WTC11 (cell line): ENCODE measurements around the gene PIK3CA. TPM values are rescaled to one million over a fixed set of nuclear protein-coding genes. Genes with fewer than 3 reads are reported as not detected.

Experiments
- ATAC-seq: fragments of 200-7000 bp; cut with Tn5 transposase; 2 replicates; pipeline ENCODE4 v1.10.0; 2021; ENCODE audit warnings: mild to moderate bottlenecking, moderate library complexity
- CTCF ChIA-PET: fragments of 300-600 bp; sonication (Branson Sonifier 250); formaldehyde crosslinking; loops from one replicate; lab custom pipeline; 2021; ENCODE audit warnings: antibody characterized with exemption; lab: Charles Lee
- POLR2A ChIA-PET: fragments of 350-600 bp; sonication (Branson Sonifier 250); formaldehyde crosslinking; loops from one replicate; lab custom pipeline; 2021; ENCODE audit warnings: antibody characterized with exemption; lab: Charles Lee
- DNase-seq: peaks from one replicate; pipeline ENCODE4 v3.0.0; 2021; ENCODE audit warnings: low spot score
- H3K27ac Mint-ChIP-seq: 2 replicates; pipeline ENCODE4 v1.8.0; 2021; ENCODE audit warnings: mixed read lengths
- H3K27me3 Mint-ChIP-seq: 2 replicates; pipeline ENCODE4 v1.8.0; 2021; ENCODE audit warnings: low read depth, mild to moderate bottlenecking, moderate library complexity, mixed read lengths
- H3K36me3 Mint-ChIP-seq: 2 replicates; pipeline ENCODE4 v1.8.0; 2021; ENCODE audit warnings: mixed read lengths
- H3K4me1 Mint-ChIP-seq: 2 replicates; pipeline ENCODE4 v1.8.0; 2022; ENCODE audit warnings: mixed read lengths
- H3K4me3 Mint-ChIP-seq: 2 replicates; pipeline ENCODE4 v1.8.0; 2021; ENCODE audit warnings: mild to moderate bottlenecking, moderate library complexity, mixed read lengths
- H3K9me3 Mint-ChIP-seq: 2 replicates; pipeline ENCODE4 v1.8.0; 2021; ENCODE audit warnings: mixed read lengths
- AFF4 ChIP-seq: sonication (generic); formaldehyde crosslinking; IDR thresholded peaks from 2 replicates; pipeline ENCODE4 v1.8.1; 2023; ENCODE audit warnings: mild to moderate bottlenecking, missing genetic modification reagents, borderline replicate concordance
- ATF2 ChIP-seq: sonication (generic); formaldehyde crosslinking; IDR thresholded peaks from 2 replicates; pipeline ENCODE4 v1.8.1; 2022; ENCODE audit warnings: low read depth, missing genetic modification reagents, borderline replicate concordance
- CTCF ChIP-seq: fragments of 200-600 bp; IDR thresholded peaks from 2 replicates; pipeline ENCODE4 v1.8.0; 2022; ENCODE audit warnings: antibody characterized with exemption
- ELF4 ChIP-seq: sonication (generic); formaldehyde crosslinking; IDR thresholded peaks from 2 replicates; pipeline ENCODE4 v1.8.1; 2022; ENCODE audit warnings: low read depth, mild to moderate bottlenecking, moderate library complexity, missing genetic modification reagents
- FOXP4 ChIP-seq: sonication (generic); formaldehyde crosslinking; IDR thresholded peaks from 2 replicates; pipeline ENCODE4 v1.8.0; 2022; ENCODE audit warnings: mild to moderate bottlenecking, missing genetic modification reagents
- GTF2I ChIP-seq: fragments of 250-450 bp; sonication (Bioruptor Pico); conservative IDR thresholded peaks from 2 replicates; pipeline ENCODE4 v1.4.0; 2021; ENCODE audit warnings: mild to moderate bottlenecking
- MLX ChIP-seq: sonication (generic); formaldehyde crosslinking; IDR thresholded peaks from 2 replicates; pipeline ENCODE4 v1.8.1; 2023; ENCODE audit warnings: mild to moderate bottlenecking, missing genetic modification reagents, moderate library complexity
- MXD4 ChIP-seq: fragments of 250-450 bp; sonication (Bioruptor Pico); IDR thresholded peaks from 2 replicates; pipeline ENCODE4 v1.8.0; 2021; ENCODE audit warnings: mild to moderate bottlenecking, moderate library complexity, borderline replicate concordance
- MYBL2 ChIP-seq: sonication (generic); formaldehyde crosslinking; IDR thresholded peaks from 2 replicates; pipeline ENCODE4 v1.8.1; 2023; ENCODE audit warnings: mild to moderate bottlenecking, moderate library complexity, missing genetic modification reagents
- NFATC4 ChIP-seq: fragments of 250-450 bp; sonication (Bioruptor Pico); IDR thresholded peaks from 2 replicates; pipeline ENCODE4 v1.9.0; 2021; ENCODE audit warnings: mild to moderate bottlenecking
- TCF7 ChIP-seq: sonication (generic); formaldehyde crosslinking; IDR thresholded peaks from 2 replicates; pipeline ENCODE4 v1.8.0; 2022; ENCODE audit warnings: mild to moderate bottlenecking, low read depth, missing genetic modification reagents, moderate library complexity
- ZNF219 ChIP-seq: sonication (generic); formaldehyde crosslinking; IDR thresholded peaks from 2 replicates; pipeline ENCODE4 v1.8.0; 2023; ENCODE audit warnings: missing genetic modification reagents, mild to moderate bottlenecking, borderline replicate concordance
- ZNF232 ChIP-seq: sonication (generic); formaldehyde crosslinking; IDR thresholded peaks from 2 replicates; pipeline ENCODE4 v1.8.0; 2022; ENCODE audit warnings: mild to moderate bottlenecking, missing genetic modification reagents
- ZNF263 ChIP-seq: sonication (generic); formaldehyde crosslinking; IDR thresholded peaks from 2 replicates; pipeline ENCODE4 v1.8.1; 2022; ENCODE audit warnings: low read depth, mild to moderate bottlenecking, moderate library complexity, missing genetic modification reagents
- ZNF317 ChIP-seq: sonication (generic); formaldehyde crosslinking; IDR thresholded peaks from 2 replicates; pipeline ENCODE4 v1.8.1; 2023; ENCODE audit warnings: low read depth, mild to moderate bottlenecking, moderate library complexity, missing genetic modification reagents, borderline replicate concordance
- total RNA-seq: library from RNA; stranded (reverse); gene quantifications from 3 replicates; pipeline ENCODE4 v1.2.3, GENCODE V29; 2021
- TF ChIP-seq, protein P1 (sequence below): sonication (generic); formaldehyde crosslinking; IDR thresholded peaks from 2 replicates; pipeline ENCODE4 v1.8.1; 2022; ENCODE audit warnings: mild to moderate bottlenecking, missing genetic modification reagents, moderate library complexity, borderline replicate concordance
- TF ChIP-seq, protein P2 (sequence below): sonication (generic); formaldehyde crosslinking; IDR thresholded peaks from 2 replicates; pipeline ENCODE4 v1.8.1; 2023; ENCODE audit warnings: mild to moderate bottlenecking, moderate library complexity, missing genetic modification reagents
- TF ChIP-seq, protein P3 (sequence below): fragments of 250-450 bp; sonication (Bioruptor Pico); IDR thresholded peaks from 2 replicates; pipeline ENCODE4 v1.9.0; 2021; ENCODE audit warnings: mild to moderate bottlenecking, borderline replicate concordance

PIK3CA gene
- total RNA-seq, 1 experiment from 2014 or later: 10.1 TPM

DNA sequence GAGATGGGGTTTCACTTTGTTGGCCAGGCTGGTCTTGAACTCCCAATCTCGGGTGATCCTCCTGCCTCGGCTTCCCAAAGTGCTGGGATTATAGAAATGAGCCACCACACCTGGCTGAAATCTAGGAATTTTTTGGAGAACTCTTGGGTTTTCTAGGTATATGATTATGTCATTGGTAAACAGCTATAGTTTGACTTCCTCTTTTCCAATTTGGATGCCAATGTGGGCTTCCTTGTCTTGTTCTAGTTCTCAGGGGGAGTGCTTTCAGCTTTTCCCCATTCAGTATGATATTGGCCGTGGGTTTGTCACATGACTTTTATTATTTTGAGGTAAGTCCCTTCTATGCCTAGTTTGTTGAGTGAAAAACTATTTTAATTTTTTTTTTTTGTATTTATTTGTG is 84.9 kb downstream of the PIK3CA start:
- CTCF ChIA-PET: no interaction called here
- POLR2A ChIA-PET: interaction anchor here (0.6 kb wide), 1 partner anchor 137 kb away, joined by 3 read pairs; no protein-coding TSS in a partner anchor
- no peak overlapping the region for H3K27ac Mint-ChIP-seq
- H3K27me3 Mint-ChIP-seq: no peaks in the 10 kb centered on the region
- DNase-seq (no peak), ATAC-seq (no peak)
- no peaks in the 10 kb centered on the region for H3K9me3 Mint-ChIP-seq
- H3K36me3 Mint-ChIP-seq: peaks cover 19% of the 10 kb centered on the region
- TF ChIP-seq TCF7 (no peak), CTCF (no peak), ZNF219 (CRISPR knock-in tag) (no peak), NFATC4 (CRISPR knock-in tag) (no peak), MYBL2 (CRISPR knock-in tag) (no peak), MLX (CRISPR knock-in tag) (no peak), ZNF232 (CRISPR knock-in tag) (no peak), GTF2I (CRISPR knock-in tag) (no peak), FOXP4 (CRISPR knock-in tag) (no peak), ELF4 (CRISPR knock-in tag) (no peak), MXD4 (no peak), AFF4 (CRISPR knock-in tag) (no peak)
- TF ChIP-seq, protein P1, sequence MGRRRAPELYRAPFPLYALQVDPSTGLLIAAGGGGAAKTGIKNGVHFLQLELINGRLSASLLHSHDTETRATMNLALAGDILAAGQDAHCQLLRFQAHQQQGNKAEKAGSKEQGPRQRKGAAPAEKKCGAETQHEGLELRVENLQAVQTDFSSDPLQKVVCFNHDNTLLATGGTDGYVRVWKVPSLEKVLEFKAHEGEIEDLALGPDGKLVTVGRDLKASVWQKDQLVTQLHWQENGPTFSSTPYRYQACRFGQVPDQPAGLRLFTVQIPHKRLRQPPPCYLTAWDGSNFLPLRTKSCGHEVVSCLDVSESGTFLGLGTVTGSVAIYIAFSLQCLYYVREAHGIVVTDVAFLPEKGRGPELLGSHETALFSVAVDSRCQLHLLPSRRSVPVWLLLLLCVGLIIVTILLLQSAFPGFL (CRISPR knock-in tag): no peak
- TF ChIP-seq, protein P2, sequence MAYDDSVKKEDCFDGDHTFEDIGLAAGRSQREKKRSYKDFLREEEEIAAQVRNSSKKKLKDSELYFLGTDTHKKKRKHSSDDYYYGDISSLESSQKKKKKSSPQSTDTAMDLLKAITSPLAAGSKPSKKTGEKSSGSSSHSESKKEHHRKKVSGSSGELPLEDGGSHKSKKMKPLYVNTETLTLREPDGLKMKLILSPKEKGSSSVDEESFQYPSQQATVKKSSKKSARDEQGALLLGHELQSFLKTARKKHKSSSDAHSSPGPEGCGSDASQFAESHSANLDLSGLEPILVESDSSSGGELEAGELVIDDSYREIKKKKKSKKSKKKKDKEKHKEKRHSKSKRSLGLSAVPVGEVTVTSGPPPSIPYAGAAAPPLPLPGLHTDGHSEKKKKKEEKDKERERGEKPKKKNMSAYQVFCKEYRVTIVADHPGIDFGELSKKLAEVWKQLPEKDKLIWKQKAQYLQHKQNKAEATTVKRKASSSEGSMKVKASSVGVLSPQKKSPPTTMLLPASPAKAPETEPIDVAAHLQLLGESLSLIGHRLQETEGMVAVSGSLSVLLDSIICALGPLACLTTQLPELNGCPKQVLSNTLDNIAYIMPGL (CRISPR knock-in tag): no peak
- H3K4me1 Mint-ChIP-seq: peaks cover 20% of the 10 kb centered on the region
- no peak overlapping the region for H3K4me3 Mint-ChIP-seq

DNA sequence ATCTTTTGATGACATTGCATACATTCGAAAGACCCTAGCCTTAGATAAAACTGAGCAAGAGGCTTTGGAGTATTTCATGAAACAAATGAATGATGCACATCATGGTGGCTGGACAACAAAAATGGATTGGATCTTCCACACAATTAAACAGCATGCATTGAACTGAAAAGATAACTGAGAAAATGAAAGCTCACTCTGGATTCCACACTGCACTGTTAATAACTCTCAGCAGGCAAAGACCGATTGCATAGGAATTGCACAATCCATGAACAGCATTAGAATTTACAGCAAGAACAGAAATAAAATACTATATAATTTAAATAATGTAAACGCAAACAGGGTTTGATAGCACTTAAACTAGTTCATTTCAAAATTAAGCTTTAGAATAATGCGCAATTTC is 86.0 kb downstream of the PIK3CA start:
- ATAC-seq (no peak), DNase-seq (no peak)
- Mint-ChIP-seq H3K27ac (no peak overlapping the region), H3K36me3 (peaks cover 19% of the 10 kb centered on the region), H3K4me1 (peaks cover 18% of the 10 kb centered on the region), H3K27me3 (no peaks in the 10 kb centered on the region), H3K9me3 (no peaks in the 10 kb centered on the region), H3K4me3 (no peak overlapping the region)
- ChIA-PET POLR2A (no interaction called here), CTCF (no interaction called here)
- TF ChIP-seq ZNF317 (CRISPR knock-in tag): no peak
- no peak for TF ChIP-seq ZNF263 (CRISPR knock-in tag)
- no peak for TF ChIP-seq ATF2
- TF ChIP-seq, protein P3, sequence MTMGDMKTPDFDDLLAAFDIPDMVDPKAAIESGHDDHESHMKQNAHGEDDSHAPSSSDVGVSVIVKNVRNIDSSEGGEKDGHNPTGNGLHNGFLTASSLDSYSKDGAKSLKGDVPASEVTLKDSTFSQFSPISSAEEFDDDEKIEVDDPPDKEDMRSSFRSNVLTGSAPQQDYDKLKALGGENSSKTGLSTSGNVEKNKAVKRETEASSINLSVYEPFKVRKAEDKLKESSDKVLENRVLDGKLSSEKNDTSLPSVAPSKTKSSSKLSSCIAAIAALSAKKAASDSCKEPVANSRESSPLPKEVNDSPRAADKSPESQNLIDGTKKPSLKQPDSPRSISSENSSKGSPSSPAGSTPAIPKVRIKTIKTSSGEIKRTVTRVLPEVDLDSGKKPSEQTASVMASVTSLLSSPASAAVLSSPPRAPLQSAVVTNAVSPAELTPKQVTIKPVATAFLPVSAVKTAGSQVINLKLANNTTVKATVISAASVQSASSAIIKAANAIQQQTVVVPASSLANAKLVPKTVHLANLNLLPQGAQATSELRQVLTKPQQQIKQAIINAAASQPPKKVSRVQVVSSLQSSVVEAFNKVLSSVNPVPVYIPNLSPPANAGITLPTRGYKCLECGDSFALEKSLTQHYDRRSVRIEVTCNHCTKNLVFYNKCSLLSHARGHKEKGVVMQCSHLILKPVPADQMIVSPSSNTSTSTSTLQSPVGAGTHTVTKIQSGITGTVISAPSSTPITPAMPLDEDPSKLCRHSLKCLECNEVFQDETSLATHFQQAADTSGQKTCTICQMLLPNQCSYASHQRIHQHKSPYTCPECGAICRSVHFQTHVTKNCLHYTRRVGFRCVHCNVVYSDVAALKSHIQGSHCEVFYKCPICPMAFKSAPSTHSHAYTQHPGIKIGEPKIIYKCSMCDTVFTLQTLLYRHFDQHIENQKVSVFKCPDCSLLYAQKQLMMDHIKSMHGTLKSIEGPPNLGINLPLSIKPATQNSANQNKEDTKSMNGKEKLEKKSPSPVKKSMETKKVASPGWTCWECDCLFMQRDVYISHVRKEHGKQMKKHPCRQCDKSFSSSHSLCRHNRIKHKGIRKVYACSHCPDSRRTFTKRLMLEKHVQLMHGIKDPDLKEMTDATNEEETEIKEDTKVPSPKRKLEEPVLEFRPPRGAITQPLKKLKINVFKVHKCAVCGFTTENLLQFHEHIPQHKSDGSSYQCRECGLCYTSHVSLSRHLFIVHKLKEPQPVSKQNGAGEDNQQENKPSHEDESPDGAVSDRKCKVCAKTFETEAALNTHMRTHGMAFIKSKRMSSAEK (CRISPR knock-in tag): no peak
